Measurements from ENCODE around the gene ALKBH3. TPM values are rescaled to one million over a fixed set of nuclear protein-coding genes. Genes with fewer than 3 reads are reported as not detected.

The ALKBH3 gene
- total RNA-seq, 2 donors from 2014 or later, result 9.3 to 13.9 TPM

GRCh38 chr11:43861141-43861540, 19.5 kb upstream of the ALKBH3 start:
- H3K27ac Mint-ChIP-seq, result no peak overlapping the region
- no peaks in the 10 kb centered on the region for H3K4me1 ChIP-seq (ENCODE audit: control insufficient read depth, insufficient read depth, low read length)
- no peak overlapping the region for H3K9ac ChIP-seq (ENCODE audit: extremely low read depth, low read length, poor library complexity, severe bottlenecking)
- TF ChIP-seq CTCF (conservative IDR thresholded peaks at IDR 0.05), result no peak
- DNase-seq, result no peak
- 100% methylated on average over 1 of the region's 2 CpGs; no CpG with 5 or more reads in 1 of the 2 experiments for WGBS, 2 experiments (ENCODE audit: insufficient coverage in 1 of 2, insufficient read length in 1 of 2)
- H3K27ac ChIP-seq (ENCODE audit: low read depth, low read length), result no peak overlapping the region
- H3K36me3 Mint-ChIP-seq (ENCODE audit: low read depth), result peaks cover 10% of the 10 kb centered on the region
- no peaks in the 10 kb centered on the region for H3K27me3 ChIP-seq (ENCODE audit: control insufficient read depth, insufficient read depth, low read length, poor library complexity, severe bottlenecking)
- H3K9me3 ChIP-seq (ENCODE audit: control insufficient read depth, low read length), result no peaks in the 10 kb centered on the region
- H3K27me3 Mint-ChIP-seq (ENCODE audit: insufficient read depth), result peaks cover 7% of the 10 kb centered on the region
- peaks cover 2% of the 10 kb centered on the region for H3K36me3 ChIP-seq (ENCODE audit: control insufficient read depth, insufficient read depth, low read length)
- H3K4me3 ChIP-seq (ENCODE audit: low read length), result no peak overlapping the region
- peaks cover 9% of the 10 kb centered on the region for H3K9me3 Mint-ChIP-seq
- no peak overlapping the region for H3K4me3 Mint-ChIP-seq
- H3K4me1 Mint-ChIP-seq, result no peaks in the 10 kb centered on the region

GRCh38 chr11:43866520-43866919, 14.1 kb upstream of the ALKBH3 start:
- H3K27me3 ChIP-seq (ENCODE audit: control insufficient read depth, insufficient read depth, low read length, poor library complexity, severe bottlenecking), result peaks cover 45% of the 10 kb centered on the region
- no peaks in the 10 kb centered on the region for H3K9me3 ChIP-seq (ENCODE audit: control insufficient read depth, low read length)
- no peak overlapping the region for H3K4me3 ChIP-seq (ENCODE audit: low read length)
- DNase-seq, result no peak
- no peaks in the 10 kb centered on the region for H3K9me3 Mint-ChIP-seq
- no peaks in the 10 kb centered on the region for H3K4me1 Mint-ChIP-seq
- peaks cover 42% of the 10 kb centered on the region for H3K27me3 Mint-ChIP-seq (ENCODE audit: insufficient read depth)
- no peak overlapping the region for H3K27ac Mint-ChIP-seq
- H3K27ac ChIP-seq (ENCODE audit: low read depth, low read length), result no peak overlapping the region
- H3K36me3 ChIP-seq (ENCODE audit: control insufficient read depth, insufficient read depth, low read length), result no peaks in the 10 kb centered on the region
- no peaks in the 10 kb centered on the region for H3K4me1 ChIP-seq (ENCODE audit: control insufficient read depth, insufficient read depth, low read length)
- no peak overlapping the region for H3K9ac ChIP-seq (ENCODE audit: extremely low read depth, low read length, poor library complexity, severe bottlenecking)
- WGBS, 2 experiments (ENCODE audit: insufficient coverage in 1 of 2, insufficient read length in 1 of 2), result 85 to 100% methylated on average over 1 to 2 of the region's 2 CpGs
- TF ChIP-seq CTCF (conservative IDR thresholded peaks at IDR 0.05), result no peak
- no peaks in the 10 kb centered on the region for H3K36me3 Mint-ChIP-seq (ENCODE audit: low read depth)
- no peak overlapping the region for H3K4me3 Mint-ChIP-seq

- Histone ChIP-seq H3K4me3 (ENCODE audit: low read length) (no peak overlapping the region), H3K9ac (ENCODE audit: extremely low read depth, low read length, poor library complexity, severe bottlenecking) (no peak overlapping the region), H3K9me3 (ENCODE audit: control insufficient read depth, low read length) (no peaks in the 10 kb centered on the region), H3K27ac (ENCODE audit: low read depth, low read length) (no peak overlapping the region), H3K4me1 (ENCODE audit: control insufficient read depth, insufficient read depth, low read length) (no peaks in the 10 kb centered on the region), H3K27me3 (ENCODE audit: control insufficient read depth, insufficient read depth, low read length, poor library complexity, severe bottlenecking) (peaks cover 50% of the 10 kb centered on the region), H3K36me3 (ENCODE audit: control insufficient read depth, insufficient read depth, low read length) (no peaks in the 10 kb centered on the region)
- DNase-seq, result no peak
- no peak overlapping the region for H3K27ac Mint-ChIP-seq
- no peaks in the 10 kb centered on the region for H3K36me3 Mint-ChIP-seq (ENCODE audit: low read depth)
- H3K27me3 Mint-ChIP-seq (ENCODE audit: insufficient read depth), result peaks cover 44% of the 10 kb centered on the region
- H3K9me3 Mint-ChIP-seq, result no peaks in the 10 kb centered on the region
- H3K4me1 Mint-ChIP-seq, result no peaks in the 10 kb centered on the region
- no peak overlapping the region for H3K4me3 Mint-ChIP-seq
- no peak for TF ChIP-seq CTCF (conservative IDR thresholded peaks at IDR 0.05)
These were observed 13.7 kb upstream of the ALKBH3 start for GRCh38 chr11:43866969-43867368.

All from endodermal cell (in vitro differentiated cells).